OCI-LY7 (cell line): ENCODE data around the gene DYNLRB1. TPM values are rescaled to one million over a fixed set of nuclear protein-coding genes. Genes with fewer than 3 reads are reported as not detected.

Experiments used
- BruUV-seq: library from RNA; stranded (reverse); fragments of 400-500 nt; replicated peaks from 2 replicates; lab custom pipeline; 2021; lab: Mats Ljungman, UMichigan
- CTCF ChIA-PET: fragments of 300-600 bp; sonication (Branson Sonifier 250); formaldehyde crosslinking; loops from one replicate; lab custom pipeline; 2022; ENCODE audit warnings: antibody characterized with exemption; ENCODE audit not compliant: unreplicated experiment; lab: Charles Lee
- POLR2A ChIA-PET: fragments of 300-600 bp; sonication (Branson Sonifier 250); formaldehyde crosslinking; loops from one replicate; lab custom pipeline; 2022; ENCODE audit warnings: antibody characterized with exemption; lab: Charles Lee
- DNase-seq: peaks from one replicate; pipeline ENCODE4 v3.0.0-alpha.2; 2015; ENCODE audit warnings: low spot score
- H2AFZ ChIP-seq: fragments of 200-600 bp; sonication (generic), shearing (Covaris generic); 2 replicates; pipeline ENCODE4 v1.6.1; 2014; ENCODE audit warnings: mild to moderate bottlenecking, antibody characterized with exemption, low read length, moderate library complexity
- H3K27ac ChIP-seq: fragments of 200-600 bp; sonication (generic); 2 replicates; pipeline ENCODE4 v1.5.1; 2014; ENCODE audit warnings: mixed run types, low read depth, mild to moderate bottlenecking, moderate library complexity, low read length, inconsistent platforms; ENCODE audit not compliant: poor library complexity, severe bottlenecking
- H3K36me3 ChIP-seq: fragments of 200-600 bp; sonication (generic); 2 replicates; pipeline ENCODE4 v1.6.1; 2014; ENCODE audit warnings: mild to moderate bottlenecking, antibody characterized with exemption, low read length, moderate library complexity, mixed read lengths; ENCODE audit not compliant: insufficient read depth
- H3K4me1 ChIP-seq: fragments of 200-600 bp; sonication (generic); 2 replicates; pipeline ENCODE4 v1.5.1; 2014; ENCODE audit warnings: mild to moderate bottlenecking, low read length; ENCODE audit not compliant: insufficient read depth, poor library complexity, severe bottlenecking
- H3K4me2 ChIP-seq: fragments of 200-600 bp; sonication (generic); 2 replicates; pipeline ENCODE4 v1.6.1; 2014; ENCODE audit warnings: mild to moderate bottlenecking, low read length
- H3K4me3 ChIP-seq: fragments of 200-600 bp; sonication (generic); 2 replicates; pipeline ENCODE4 v1.5.1; 2014; ENCODE audit warnings: mild to moderate bottlenecking, low read depth, low read length; ENCODE audit not compliant: poor library complexity, severe bottlenecking
- H3K79me2 ChIP-seq: fragments of 200-600 bp; sonication (generic); 2 replicates; pipeline ENCODE4 v1.6.1; 2016; ENCODE audit warnings: low read depth, mild to moderate bottlenecking, low read length, moderate library complexity, mixed read lengths; ENCODE audit not compliant: insufficient read depth
- H3K9me2 ChIP-seq: fragments of 200-600 bp; sonication (generic); 2 replicates; pipeline ENCODE4 v1.6.1; 2016; ENCODE audit warnings: mild to moderate bottlenecking, low read length, mixed read lengths; ENCODE audit not compliant: insufficient read depth
- H3K9me3 ChIP-seq: fragments of 200-600 bp; sonication (generic); 2 replicates; pipeline ENCODE4 v1.6.1; 2014; ENCODE audit warnings: mild to moderate bottlenecking, mixed run types, low read length, mixed read lengths
- H4K20me1 ChIP-seq: fragments of 200-600 bp; sonication (generic); 2 replicates; pipeline ENCODE4 v1.6.1; 2014; ENCODE audit warnings: mild to moderate bottlenecking, antibody characterized with exemption, low read length, moderate library complexity, mixed read lengths; ENCODE audit not compliant: insufficient read depth
- CTCF ChIP-seq: fragments of 200-600 bp; sonication (generic); conservative IDR thresholded peaks from 2 replicates; pipeline ENCODE4 v1.5.1; 2014; ENCODE audit warnings: mild to moderate bottlenecking, antibody characterized with exemption, low read length, moderate library complexity, mixed read lengths
- EZH2phosphoT487 ChIP-seq: fragments of 200-600 bp; sonication (generic); IDR thresholded peaks from 2 replicates; pipeline ENCODE4 v1.6.1; 2018; ENCODE audit warnings: low read depth, borderline replicate concordance, mild to moderate bottlenecking, mixed run types, antibody characterized with exemption, low read length, moderate library complexity, mixed read lengths
- intact Hi-C: fragments of 100-400 bp; cut with micrococcal nuclease; formaldehyde crosslinking; loops from one replicate; pipeline ENCODE4 v1.10.0; 2022; ENCODE audit not compliant: unreplicated experiment
- total RNA-seq, 2 experiments: library from RNA; depleted of rRNA in 1 of 2; stranded (reverse); fragments of >200 nt in 1 of 2; shearing (Covaris generic) in 1 of 2; gene quantifications; 2 replicates each; pipeline ENCODE4 v1.2.3, GENCODE V29; 2014 to 2022

Gene DYNLRB1
- total RNA-seq, 2 experiments from 2014 or later, result 94.2 to 128 TPM

- POLR2A ChIA-PET, result no interaction called here
- H3K4me3 ChIP-seq, result no peak overlapping the region
Measured at GRCh38 chr20:34507702-34508413, 8.4 kb upstream of the DYNLRB1 start.

GRCh38 chr20:34510575-34510974 lies 5.6 kb upstream of the DYNLRB1 start:
- no peaks in the 10 kb centered on the region for H3K9me3 ChIP-seq
- no TSS peak for BruUV-seq
- no peaks in the 10 kb centered on the region for H3K9me2 ChIP-seq
- no peak overlapping the region for H2AFZ ChIP-seq
- H3K4me1 ChIP-seq, result peaks cover 6% of the 10 kb centered on the region
- ChIA-PET CTCF (no interaction called here), POLR2A (interaction anchor here (0.5 kb wide), 1 partner anchor 282 kb away, joined by 4 read pairs; no protein-coding TSS in a partner anchor)
- no peak for DNase-seq
- no peak overlapping the region for H3K4me3 ChIP-seq
- H3K4me2 ChIP-seq, result no peak overlapping the region
- H3K27ac ChIP-seq, result no peak overlapping the region
- H4K20me1 ChIP-seq, result no peaks in the 10 kb centered on the region
- no peak for TF ChIP-seq EZH2phosphoT487
- TF ChIP-seq CTCF, result no peak
- peaks cover 49% of the 10 kb centered on the region; the same call in 1 of the 2 replicates for H3K36me3 ChIP-seq
- intact Hi-C loops, result no loop called here
- no peaks in the 10 kb centered on the region; the same call in 1 of the 2 replicates for H3K79me2 ChIP-seq

More at GRCh38 chr20:34507702-34508413, 8.4 kb upstream of the DYNLRB1 start:
- H3K4me1 ChIP-seq, result no peaks in the 10 kb centered on the region
- H3K27ac ChIP-seq, result no peak overlapping the region
- DNase-seq, result no peak
- no peaks in the 10 kb centered on the region for H3K79me2 ChIP-seq
- H4K20me1 ChIP-seq, result no peaks in the 10 kb centered on the region
- H3K36me3 ChIP-seq, result peaks cover 60% of the 10 kb centered on the region
- no peak overlapping the region for H2AFZ ChIP-seq
- BruUV-seq, result no TSS peak
- no peaks in the 10 kb centered on the region for H3K9me3 ChIP-seq
- TF ChIP-seq EZH2phosphoT487 (no peak), CTCF (no peak)
- CTCF ChIA-PET, result no interaction called here
- no peaks in the 10 kb centered on the region for H3K9me2 ChIP-seq
- intact Hi-C loops, result no loop called here
- no peak overlapping the region for H3K4me2 ChIP-seq

GRCh38 chr20:34511891-34512265 lies 4.3 kb upstream of the DYNLRB1 start:
- intact Hi-C loops, result no loop called here
- peaks cover 36% of the 10 kb centered on the region; the same call in 1 of the 2 replicates for H3K36me3 ChIP-seq
- TF ChIP-seq CTCF (no peak), EZH2phosphoT487 (no peak)
- H3K9me2 ChIP-seq, result no peaks in the 10 kb centered on the region
- CTCF ChIA-PET, result no interaction called here
- H2AFZ ChIP-seq, result no peak overlapping the region
- POLR2A ChIA-PET, result no interaction called here
- no peak overlapping the region for H3K27ac ChIP-seq
- peaks cover 6% of the 10 kb centered on the region for H3K79me2 ChIP-seq
- H4K20me1 ChIP-seq, result no peaks in the 10 kb centered on the region
- DNase-seq, result no peak
- H3K4me1 ChIP-seq, result peaks cover 6% of the 10 kb centered on the region
- no TSS peak for BruUV-seq
- no peak overlapping the region for H3K4me3 ChIP-seq
- no peak overlapping the region for H3K4me2 ChIP-seq
- H3K9me3 ChIP-seq, result no peaks in the 10 kb centered on the region
